ENCODE data around the gene APOOL.
"Not testable (repeated sequence)": the region's sequence is repeated elsewhere in the genome, so short reads cannot be mapped to it uniquely, and the experiment has no call there.

APOOL gene

DNA sequence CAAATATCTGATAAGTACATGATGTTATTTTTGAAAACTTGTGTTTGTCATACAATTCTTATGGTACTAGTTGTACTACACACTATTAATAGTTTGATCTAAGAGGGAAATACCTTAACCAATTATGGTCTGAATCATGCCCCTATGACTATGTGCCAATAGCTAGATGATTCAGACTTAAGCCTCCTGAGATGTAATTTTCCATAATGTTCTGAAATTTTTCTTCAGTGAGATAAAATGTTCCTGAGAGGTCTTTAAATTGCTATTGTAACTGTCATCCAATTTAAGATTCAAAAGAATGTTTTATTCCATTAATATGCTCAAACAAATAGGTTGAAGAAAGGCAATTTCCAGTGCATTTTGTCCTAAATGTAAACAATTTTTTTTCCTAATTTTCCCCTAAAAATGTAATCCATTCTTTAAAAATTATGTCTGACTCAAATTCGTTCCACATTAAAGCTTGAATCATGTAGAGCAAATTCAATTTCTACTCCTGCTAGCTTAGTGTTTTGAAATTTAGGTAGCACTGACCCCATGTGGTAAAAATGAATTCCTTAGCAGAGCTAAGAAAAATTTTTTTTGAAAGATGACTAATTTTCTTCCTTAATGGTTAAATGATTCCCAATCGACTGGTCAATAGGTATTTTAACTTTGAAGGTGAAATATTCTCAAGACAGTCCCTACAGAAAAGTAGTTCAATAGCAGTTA, 49.1 kb downstream of the APOOL start:
- H4K20me1 ChIP-seq (ENCODE audit: low read depth, low read length) = no peaks in the 10 kb centered on the region
- no peaks in the 10 kb centered on the region for H3K27me3 ChIP-seq (ENCODE audit: low read length)
- H3K36me3 ChIP-seq (ENCODE audit: low read length) = no peaks in the 10 kb centered on the region
- no peaks in the 10 kb centered on the region for H3K79me2 ChIP-seq (ENCODE audit: insufficient read depth, low read length)
- no peak overlapping the region for H3K4me2 ChIP-seq (ENCODE audit: low read depth, low read length, poor library complexity, severe bottlenecking)
- no peaks in the 10 kb centered on the region for H3K9me3 ChIP-seq (ENCODE audit: insufficient read depth, low read length)
- H3K4me3 ChIP-seq (ENCODE audit: insufficient read depth, low read length, poor library complexity, severe bottlenecking) = no peak overlapping the region
- TF ChIP-seq EZH2phosphoT487 (conservative IDR thresholded peaks at IDR 0.05; ENCODE audit: low read length) = no peak
- TF ChIP-seq, protein P1, sequence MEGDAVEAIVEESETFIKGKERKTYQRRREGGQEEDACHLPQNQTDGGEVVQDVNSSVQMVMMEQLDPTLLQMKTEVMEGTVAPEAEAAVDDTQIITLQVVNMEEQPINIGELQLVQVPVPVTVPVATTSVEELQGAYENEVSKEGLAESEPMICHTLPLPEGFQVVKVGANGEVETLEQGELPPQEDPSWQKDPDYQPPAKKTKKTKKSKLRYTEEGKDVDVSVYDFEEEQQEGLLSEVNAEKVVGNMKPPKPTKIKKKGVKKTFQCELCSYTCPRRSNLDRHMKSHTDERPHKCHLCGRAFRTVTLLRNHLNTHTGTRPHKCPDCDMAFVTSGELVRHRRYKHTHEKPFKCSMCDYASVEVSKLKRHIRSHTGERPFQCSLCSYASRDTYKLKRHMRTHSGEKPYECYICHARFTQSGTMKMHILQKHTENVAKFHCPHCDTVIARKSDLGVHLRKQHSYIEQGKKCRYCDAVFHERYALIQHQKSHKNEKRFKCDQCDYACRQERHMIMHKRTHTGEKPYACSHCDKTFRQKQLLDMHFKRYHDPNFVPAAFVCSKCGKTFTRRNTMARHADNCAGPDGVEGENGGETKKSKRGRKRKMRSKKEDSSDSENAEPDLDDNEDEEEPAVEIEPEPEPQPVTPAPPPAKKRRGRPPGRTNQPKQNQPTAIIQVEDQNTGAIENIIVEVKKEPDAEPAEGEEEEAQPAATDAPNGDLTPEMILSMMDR (IDR thresholded peaks at IDR 0.05; ENCODE audit: insufficient read depth, low read length, poor library complexity, severe bottlenecking) = peak; percentile 22
- H2AFZ ChIP-seq (ENCODE audit: low read depth, low read length, severe bottlenecking) = no peak overlapping the region
- H3K27ac ChIP-seq (ENCODE audit: low read depth, low read length) = no peak overlapping the region
- H3K9me2 ChIP-seq (replicated peaks; ENCODE audit: insufficient read depth, low read length) = no peaks in the 10 kb centered on the region
- H3K9ac ChIP-seq (ENCODE audit: low read length) = no peak overlapping the region
- no peaks in the 10 kb centered on the region for H3F3A ChIP-seq (ENCODE audit: insufficient read depth)

DNA sequence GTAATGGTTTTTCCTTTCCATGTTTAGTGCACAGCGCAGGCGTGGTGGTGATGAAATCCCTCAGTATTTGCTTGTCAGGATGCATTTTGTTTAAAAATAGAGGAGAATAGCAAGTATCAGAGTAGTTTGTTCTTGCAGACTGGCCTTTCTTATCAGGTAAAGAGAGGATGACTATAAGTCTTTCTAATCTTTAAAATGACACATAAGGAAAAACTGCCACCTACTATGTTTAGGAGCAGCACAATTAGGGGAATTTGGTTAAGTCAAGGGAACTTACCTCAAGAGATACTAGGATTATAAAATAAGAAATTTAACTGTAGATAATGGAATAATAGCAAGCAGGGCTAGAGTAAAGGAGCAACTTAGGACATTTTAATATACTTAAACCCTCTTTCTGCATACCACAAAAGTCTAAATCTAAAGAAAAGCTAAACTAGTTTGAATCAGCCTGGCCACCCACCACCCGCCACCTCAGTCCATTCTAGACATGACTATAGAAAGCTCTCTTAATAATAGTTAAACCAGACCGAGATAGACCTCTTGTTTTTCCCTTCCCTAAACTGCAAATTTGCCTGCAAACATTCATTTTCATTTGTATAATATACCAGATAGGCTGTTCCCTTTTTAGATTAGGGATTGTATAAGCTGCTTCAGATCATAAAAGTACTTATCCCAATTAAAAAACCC, 62.0 kb downstream of the APOOL start:
- H3K9me2 ChIP-seq (replicated peaks; ENCODE audit: insufficient read depth, low read length) = no peaks in the 10 kb centered on the region
- H3K9ac ChIP-seq (ENCODE audit: low read length) = no peak overlapping the region
- no peaks in the 10 kb centered on the region for H4K20me1 ChIP-seq (ENCODE audit: low read depth, low read length)
- H3K36me3 ChIP-seq (ENCODE audit: low read length) = no peaks in the 10 kb centered on the region
- TF ChIP-seq EZH2phosphoT487 (conservative IDR thresholded peaks at IDR 0.05; ENCODE audit: low read length) = no peak
- TF ChIP-seq, protein P1 (IDR thresholded peaks at IDR 0.05; ENCODE audit: insufficient read depth, low read length, poor library complexity, severe bottlenecking) = no peak
- no peaks in the 10 kb centered on the region for H3K27me3 ChIP-seq (ENCODE audit: low read length)
- H3K9me3 ChIP-seq (ENCODE audit: insufficient read depth, low read length) = no peaks in the 10 kb centered on the region
- H3F3A ChIP-seq (ENCODE audit: insufficient read depth) = no peaks in the 10 kb centered on the region
- no peak overlapping the region for H2AFZ ChIP-seq (ENCODE audit: low read depth, low read length, severe bottlenecking)
- no peaks in the 10 kb centered on the region for H3K79me2 ChIP-seq (ENCODE audit: insufficient read depth, low read length)
- no peak overlapping the region for H3K4me3 ChIP-seq (ENCODE audit: insufficient read depth, low read length, poor library complexity, severe bottlenecking)
- no peak overlapping the region for H3K4me2 ChIP-seq (ENCODE audit: low read depth, low read length, poor library complexity, severe bottlenecking)
- no peak overlapping the region for H3K27ac ChIP-seq (ENCODE audit: low read depth, low read length)

DNA sequence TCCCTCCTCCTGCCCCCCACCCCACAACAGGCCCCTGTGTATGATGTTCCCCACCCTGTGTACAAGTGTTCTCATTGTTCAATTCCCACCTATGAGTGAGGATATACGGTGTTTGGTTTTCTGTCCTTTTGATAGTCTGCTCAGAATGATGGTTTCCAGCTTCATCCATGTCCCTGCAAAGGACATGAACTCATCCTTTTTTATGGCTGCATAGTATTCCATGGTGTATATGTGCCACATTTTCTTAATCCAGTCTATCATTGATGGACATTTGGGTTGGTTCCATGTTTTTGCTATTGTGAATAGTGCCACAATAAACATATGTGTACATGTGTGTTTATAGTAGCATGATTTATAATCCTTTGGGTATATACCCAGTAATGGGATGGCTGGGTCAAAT, 73.6 kb downstream of the APOOL start:
- H3F3A ChIP-seq (ENCODE audit: insufficient read depth); H3K9me3 ChIP-seq (ENCODE audit: insufficient read depth, low read length); H4K20me1 ChIP-seq (ENCODE audit: low read depth, low read length); H3K9ac ChIP-seq (ENCODE audit: low read length); H2AFZ ChIP-seq (ENCODE audit: low read depth, low read length, severe bottlenecking); H3K4me2 ChIP-seq (ENCODE audit: low read depth, low read length, poor library complexity, severe bottlenecking); H3K36me3 ChIP-seq (ENCODE audit: low read length); H3K79me2 ChIP-seq (ENCODE audit: insufficient read depth, low read length); H3K27ac ChIP-seq (ENCODE audit: low read depth, low read length); H3K9me2 ChIP-seq (replicated peaks; ENCODE audit: insufficient read depth, low read length); H3K4me3 ChIP-seq (ENCODE audit: insufficient read depth, low read length, poor library complexity, severe bottlenecking); H3K27me3 ChIP-seq (ENCODE audit: low read length): not testable (repeated sequence)

DNA sequence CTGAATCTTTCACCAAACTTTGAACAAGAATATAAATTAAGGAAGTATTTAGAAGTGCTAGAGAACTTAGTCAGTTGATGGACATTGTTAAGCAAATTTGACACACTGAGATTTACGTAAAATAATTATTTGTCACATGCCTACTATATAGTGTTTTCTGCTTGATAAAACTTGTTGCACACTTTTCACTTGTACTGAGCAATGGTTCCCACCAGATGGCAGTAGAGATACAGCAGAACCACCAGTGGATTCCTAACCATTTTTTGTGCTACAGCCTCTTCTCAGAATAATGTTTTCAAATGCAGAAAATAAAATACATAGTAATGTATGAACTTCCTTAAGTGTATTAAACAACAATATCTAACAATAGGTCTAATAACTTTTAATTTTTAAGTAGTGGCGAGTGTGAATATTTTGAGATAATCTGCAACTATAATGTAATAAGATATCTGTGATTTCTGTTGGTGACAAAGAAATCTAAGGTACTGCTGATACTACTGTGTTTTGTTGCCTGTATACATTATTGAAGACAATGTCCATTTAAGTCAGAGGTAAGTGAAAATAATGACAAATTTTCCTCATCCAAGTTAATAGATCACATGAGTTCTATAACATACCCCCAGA, 81.2 kb downstream of the APOOL start:
- Histone ChIP-seq H3K27ac (ENCODE audit: low read depth, low read length) (no peak overlapping the region), H3F3A (ENCODE audit: insufficient read depth) (no peaks in the 10 kb centered on the region), H3K27me3 (ENCODE audit: low read length) (no peaks in the 10 kb centered on the region), H3K9me2 (replicated peaks; ENCODE audit: insufficient read depth, low read length) (no peaks in the 10 kb centered on the region), H3K4me2 (ENCODE audit: low read depth, low read length, poor library complexity, severe bottlenecking) (no peak overlapping the region), H2AFZ (ENCODE audit: low read depth, low read length, severe bottlenecking) (no peak overlapping the region), H3K79me2 (ENCODE audit: insufficient read depth, low read length) (no peaks in the 10 kb centered on the region), H3K9me3 (ENCODE audit: insufficient read depth, low read length) (no peaks in the 10 kb centered on the region), H4K20me1 (ENCODE audit: low read depth, low read length) (no peaks in the 10 kb centered on the region), H3K9ac (ENCODE audit: low read length) (no peak overlapping the region), H3K36me3 (ENCODE audit: low read length) (no peaks in the 10 kb centered on the region), H3K4me3 (ENCODE audit: insufficient read depth, low read length, poor library complexity, severe bottlenecking) (no peak overlapping the region)
- TF ChIP-seq EZH2phosphoT487 (conservative IDR thresholded peaks at IDR 0.05; ENCODE audit: low read length) = no peak
- TF ChIP-seq, protein P1 (IDR thresholded peaks at IDR 0.05; ENCODE audit: insufficient read depth, low read length, poor library complexity, severe bottlenecking) = peak; percentile 45

All from SU-DHL-6 (cell line).